ENCODE data around the gene SLC6A11.
A peak's percentile ranks its signal among the peaks of the same experiment; 100 is the strongest.

The SLC6A11 gene

GRCh38 chr3:10927551-10927950 is 111.5 kb downstream of the SLC6A11 start:
- H3K27ac ChIP-seq: no peak overlapping the region
- DNase-seq: peak in 1 of 2 donors; percentile 33
- intact Hi-C loops (cut with DNase I; ENCODE audit: low total_unique reads): no loop called here
- TF ChIP-seq, protein P1, sequence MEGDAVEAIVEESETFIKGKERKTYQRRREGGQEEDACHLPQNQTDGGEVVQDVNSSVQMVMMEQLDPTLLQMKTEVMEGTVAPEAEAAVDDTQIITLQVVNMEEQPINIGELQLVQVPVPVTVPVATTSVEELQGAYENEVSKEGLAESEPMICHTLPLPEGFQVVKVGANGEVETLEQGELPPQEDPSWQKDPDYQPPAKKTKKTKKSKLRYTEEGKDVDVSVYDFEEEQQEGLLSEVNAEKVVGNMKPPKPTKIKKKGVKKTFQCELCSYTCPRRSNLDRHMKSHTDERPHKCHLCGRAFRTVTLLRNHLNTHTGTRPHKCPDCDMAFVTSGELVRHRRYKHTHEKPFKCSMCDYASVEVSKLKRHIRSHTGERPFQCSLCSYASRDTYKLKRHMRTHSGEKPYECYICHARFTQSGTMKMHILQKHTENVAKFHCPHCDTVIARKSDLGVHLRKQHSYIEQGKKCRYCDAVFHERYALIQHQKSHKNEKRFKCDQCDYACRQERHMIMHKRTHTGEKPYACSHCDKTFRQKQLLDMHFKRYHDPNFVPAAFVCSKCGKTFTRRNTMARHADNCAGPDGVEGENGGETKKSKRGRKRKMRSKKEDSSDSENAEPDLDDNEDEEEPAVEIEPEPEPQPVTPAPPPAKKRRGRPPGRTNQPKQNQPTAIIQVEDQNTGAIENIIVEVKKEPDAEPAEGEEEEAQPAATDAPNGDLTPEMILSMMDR (IDR thresholded peaks at IDR 0.05): no peak
- no peaks in the 10 kb centered on the region for H3K36me3 ChIP-seq
- H3K27me3 ChIP-seq: no peaks in the 10 kb centered on the region
- no peaks in the 10 kb centered on the region for H3K4me1 ChIP-seq
- H3K9me3 ChIP-seq: peaks cover 0 to 14% (median 0%) of the 10 kb centered on the region in 3 donors
- no peak overlapping the region for H3K4me3 ChIP-seq

GRCh38 chr3:10928407-10928960 is 112.5 kb downstream of the SLC6A11 start:
- intact Hi-C loops (cut with DNase I; ENCODE audit: low total_unique reads): no loop called here
- Histone ChIP-seq H3K4me3 (no peak overlapping the region), H3K27ac (no peak overlapping the region), H3K27me3 (no peaks in the 10 kb centered on the region), H3K36me3 (no peaks in the 10 kb centered on the region), H3K4me1 (peaks cover 0 to under 1% (median 0%) of the 10 kb centered on the region in 4 donors), H3K9me3 (peaks cover 0 to 14% (median 0%) of the 10 kb centered on the region in 3 donors)
- peak in 1 of 2 donors; percentile 34 for DNase-seq
- TF ChIP-seq, protein P1 (IDR thresholded peaks at IDR 0.05): no peak

GRCh38 chr3:10928961-10929471 is 113.0 kb downstream of the SLC6A11 start:
- TF ChIP-seq, protein P1 (IDR thresholded peaks at IDR 0.05): no peak
- peaks cover 0 to 14% (median 0%) of the 10 kb centered on the region in 3 donors for H3K9me3 ChIP-seq
- H3K36me3 ChIP-seq: no peaks in the 10 kb centered on the region
- H3K27ac ChIP-seq: no peak overlapping the region
- H3K27me3 ChIP-seq: no peaks in the 10 kb centered on the region
- peaks cover 0 to 5% (median 2%) of the 10 kb centered on the region in 4 donors for H3K4me1 ChIP-seq
- peak in 1 of 2 donors; percentile 59 for DNase-seq
- intact Hi-C loops (cut with DNase I; ENCODE audit: low total_unique reads): no loop called here
- no peak overlapping the region for H3K4me3 ChIP-seq

- intact Hi-C loops (cut with DNase I; ENCODE audit: low total_unique reads): no loop called here
- no peak for DNase-seq
- Histone ChIP-seq H3K4me1 (peaks cover 0 to 5% (median 2%) of the 10 kb centered on the region in 4 donors), H3K27me3 (no peaks in the 10 kb centered on the region), H3K9me3 (peaks cover 0 to 6% (median 0%) of the 10 kb centered on the region in 3 donors), H3K36me3 (no peaks in the 10 kb centered on the region), H3K27ac (no peak overlapping the region), H3K4me3 (no peak overlapping the region)
- TF ChIP-seq, protein P1 (IDR thresholded peaks at IDR 0.05): no peak
Observed at GRCh38 chr3:10929978-10930665, 114.1 kb downstream of the SLC6A11 start.

- Histone ChIP-seq H3K9me3 (peaks cover 0 to under 1% (median 0%) of the 10 kb centered on the region in 3 donors), H3K36me3 (no peaks in the 10 kb centered on the region), H3K4me1 (peaks cover 0 to 5% (median 2%) of the 10 kb centered on the region in 4 donors), H3K27me3 (no peaks in the 10 kb centered on the region), H3K27ac (no peak overlapping the region), H3K4me3 (no peak overlapping the region)
- DNase-seq: peak in 1 of 2 donors; percentile 58
- TF ChIP-seq, protein P1 (IDR thresholded peaks at IDR 0.05): no peak
- intact Hi-C loops (cut with DNase I; ENCODE audit: low total_unique reads): no loop called here
Observed at GRCh38 chr3:10930666-10931040, 114.6 kb downstream of the SLC6A11 start.

Measured in tibial artery (tissue), 4 donors.